AG09319 (cell line): ENCODE measurements around the gene RPL3.

Experiments
- DNase-seq: peaks from one replicate; pipeline ENCODE4 v3.0.0-alpha.2; 2010; ENCODE audit warnings: low read depth; ENCODE audit errors: extremely low read depth
- CTCF ChIP-seq: IDR thresholded peaks from 2 replicates; pipeline ENCODE4 v1.5.1; 2011; ENCODE audit warnings: low read depth, mild to moderate bottlenecking, inconsistent platforms, low read length, moderate library complexity

Gene RPL3

GRCh38 chr22:39319284-39320022, at the start of gene RPL3:
Gene RPL3, minus strand, starts transcription at chr22:39319623. Its CDS starts 26 bp downstream, at chr22:39319597.
- peak; percentile 21 for TF ChIP-seq CTCF

GRCh38 chr22:39369186-39369585, 49.8 kb upstream of the RPL3 start:
- no peak for DNase-seq
- no peak for TF ChIP-seq CTCF

More at GRCh38 chr22:39319284-39320022, at the start of gene RPL3:
- DNase-seq = peak; percentile 97

GRCh38 chr22:39368461-39368911, 49.1 kb upstream of the RPL3 start:
- no peak for DNase-seq
- TF ChIP-seq CTCF = no peak

GRCh38 chr22:39367035-39367434, 47.6 kb upstream of the RPL3 start:
- DNase-seq = no peak
- no peak for TF ChIP-seq CTCF

GRCh38 chr22:39365492-39365780, 46.0 kb upstream of the RPL3 start:
- DNase-seq = no peak
- no peak for TF ChIP-seq CTCF

- no peak for DNase-seq
- peak; percentile 49 for TF ChIP-seq CTCF
Observed at GRCh38 chr22:39364714-39365491, 45.5 kb upstream of the RPL3 start.
